HG02870 (cell line): ENCODE data around the gene DNAJB4.
A peak's percentile ranks its signal among the peaks of the same experiment; 100 is the strongest.
"Not testable (repeated sequence)": the region's sequence is repeated elsewhere in the genome, so short reads cannot be mapped to it uniquely, and the experiment has no call there.

Source experiments
- ATAC-seq: cut with Tn5 transposase; IDR thresholded peaks from one replicate; pipeline ENCODE4 v1.9.1; 2021; ENCODE audit warnings: mild to moderate bottlenecking, moderate library complexity; ENCODE audit not compliant: unreplicated experiment

DNAJB4 gene

GRCh38 chr1:77990629-77991204, 14.0 kb upstream of the DNAJB4 start:
- ATAC-seq: peak; percentile 42

- ATAC-seq: no peak
Measured at GRCh38 chr1:77991638-77992037, 13.1 kb upstream of the DNAJB4 start.

GRCh38 chr1:77994117-77994705, 10.5 kb upstream of the DNAJB4 start:
- no peak for ATAC-seq

GRCh38 chr1:77996734-77997133, 8.0 kb upstream of the DNAJB4 start:
- no peak for ATAC-seq

GRCh38 chr1:78000536-78000935, 4.2 kb upstream of the DNAJB4 start:
- ATAC-seq: not testable (repeated sequence)

GRCh38 chr1:78003070-78003746, 1.5 kb upstream of the DNAJB4 start:
- no peak for ATAC-seq

- peak; percentile 40 for ATAC-seq
Measured at GRCh38 chr1:78003882-78004718, 639 bp upstream of the DNAJB4 start.

GRCh38 chr1:78005448-78005722, 646 bp downstream of the DNAJB4 start:
- no peak for ATAC-seq

- no peak for ATAC-seq
Measured at GRCh38 chr1:78005755-78006154, 1.0 kb downstream of the DNAJB4 start.

GRCh38 chr1:78006521-78006920, 1.8 kb downstream of the DNAJB4 start:
- no peak for ATAC-seq

- no peak for ATAC-seq
Measured at GRCh38 chr1:78007677-78008341, 3.1 kb downstream of the DNAJB4 start.

- no peak for ATAC-seq
Measured at GRCh38 chr1:78009276-78009675, 4.5 kb downstream of the DNAJB4 start.

GRCh38 chr1:78009836-78010235, 5.1 kb downstream of the DNAJB4 start:
- no peak for ATAC-seq

GRCh38 chr1:78011050-78011449, 6.3 kb downstream of the DNAJB4 start:
- ATAC-seq: no peak

- no peak for ATAC-seq
Measured at GRCh38 chr1:78015148-78015547, 10.4 kb downstream of the DNAJB4 start.

GRCh38 chr1:78019024-78019423, 14.3 kb downstream of the DNAJB4 start:
- ATAC-seq: no peak

- ATAC-seq: not testable (repeated sequence)
Measured at GRCh38 chr1:78021134-78021533, 16.4 kb downstream of the DNAJB4 start.

GRCh38 chr1:78029793-78030192, 25.1 kb downstream of the DNAJB4 start:
- ATAC-seq: no peak

GRCh38 chr1:78032996-78033796, 28.5 kb downstream of the DNAJB4 start:
- ATAC-seq: no peak

GRCh38 chr1:78033797-78034172, 29.0 kb downstream of the DNAJB4 start:
- no peak for ATAC-seq
